Esophagus squamous epithelium (tissue), 4 donors: ENCODE measurements around the gene PCK1.

Source experiments
- POLR2A ChIP-seq, 4 donors: fragments of 450-650 bp; IDR thresholded peaks; one replicate each; pipeline ENCODE4 v1.6.1; 2017; ENCODE audit warnings: antibody characterized with exemption in 4 of 4, mild to moderate bottlenecking in 4 of 4, moderate library complexity in 3 of 4
- TF ChIP-seq, protein P1 (sequence below), 6 experiments: fragments of 450-650 bp in 4 of 6; fragments of 200-600 bp in 2 of 6; sonication (generic) in 2 of 6; IDR thresholded peaks; one replicate each; pipeline ENCODE4 v1.5.1; 2016 to 2019; ENCODE audit warnings: antibody characterized with exemption in 6 of 6, mild to moderate bottlenecking in 4 of 6, moderate library complexity in 4 of 6

DNA sequence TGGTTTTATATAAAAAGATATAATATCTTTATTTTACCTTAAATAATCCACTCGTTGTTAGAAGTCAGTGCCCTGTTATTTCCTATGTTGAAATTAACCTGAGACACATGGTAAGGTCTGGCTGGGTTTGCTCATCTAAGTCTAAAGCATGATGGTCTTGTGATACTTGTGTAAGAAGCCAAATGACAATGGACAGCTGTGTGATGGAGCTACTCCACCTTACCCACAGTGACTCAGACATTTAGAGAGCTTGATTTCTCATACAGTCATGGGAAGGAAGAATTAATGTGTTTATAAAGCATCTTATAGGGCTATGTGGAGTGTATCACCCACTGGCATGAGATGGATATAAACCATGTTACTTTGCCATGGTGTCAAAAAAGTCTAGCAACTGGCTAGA, 47.7 kb upstream of the PCK1 start:
- TF ChIP-seq, protein P1, sequence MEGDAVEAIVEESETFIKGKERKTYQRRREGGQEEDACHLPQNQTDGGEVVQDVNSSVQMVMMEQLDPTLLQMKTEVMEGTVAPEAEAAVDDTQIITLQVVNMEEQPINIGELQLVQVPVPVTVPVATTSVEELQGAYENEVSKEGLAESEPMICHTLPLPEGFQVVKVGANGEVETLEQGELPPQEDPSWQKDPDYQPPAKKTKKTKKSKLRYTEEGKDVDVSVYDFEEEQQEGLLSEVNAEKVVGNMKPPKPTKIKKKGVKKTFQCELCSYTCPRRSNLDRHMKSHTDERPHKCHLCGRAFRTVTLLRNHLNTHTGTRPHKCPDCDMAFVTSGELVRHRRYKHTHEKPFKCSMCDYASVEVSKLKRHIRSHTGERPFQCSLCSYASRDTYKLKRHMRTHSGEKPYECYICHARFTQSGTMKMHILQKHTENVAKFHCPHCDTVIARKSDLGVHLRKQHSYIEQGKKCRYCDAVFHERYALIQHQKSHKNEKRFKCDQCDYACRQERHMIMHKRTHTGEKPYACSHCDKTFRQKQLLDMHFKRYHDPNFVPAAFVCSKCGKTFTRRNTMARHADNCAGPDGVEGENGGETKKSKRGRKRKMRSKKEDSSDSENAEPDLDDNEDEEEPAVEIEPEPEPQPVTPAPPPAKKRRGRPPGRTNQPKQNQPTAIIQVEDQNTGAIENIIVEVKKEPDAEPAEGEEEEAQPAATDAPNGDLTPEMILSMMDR (IDR thresholded peaks at IDR 0.05) = no peak
- TF ChIP-seq POLR2A (IDR thresholded peaks at IDR 0.05) = no peak
